ENCODE data around the gene GBA3.

The GBA3 gene

DNA sequence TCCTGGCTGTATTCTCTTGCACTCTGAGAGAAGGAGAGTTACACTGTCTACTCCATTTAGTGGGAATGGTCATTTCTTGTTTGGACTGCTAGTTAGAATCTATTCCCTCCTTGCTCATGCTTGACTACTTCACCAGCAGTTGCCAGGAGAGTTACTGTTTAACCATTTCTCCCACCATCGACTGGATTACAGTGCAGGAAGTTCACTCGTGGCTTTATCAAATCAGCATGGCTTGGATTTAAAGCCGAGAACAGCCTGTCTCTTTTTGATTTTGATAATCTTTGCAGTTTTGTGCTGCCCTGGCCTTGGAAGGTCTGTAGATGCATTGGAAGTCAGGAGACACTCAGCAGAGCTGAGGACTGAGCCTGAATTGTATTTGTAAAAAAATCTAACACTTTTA, 3.2 kb downstream of the GBA3 start:
- in situ Hi-C loops (cut with HindIII; ENCODE audit: low pct_ligation_motif_present, low sequenced_read_pairs), result no loop called here
- no peak for DNase-seq

DNA sequence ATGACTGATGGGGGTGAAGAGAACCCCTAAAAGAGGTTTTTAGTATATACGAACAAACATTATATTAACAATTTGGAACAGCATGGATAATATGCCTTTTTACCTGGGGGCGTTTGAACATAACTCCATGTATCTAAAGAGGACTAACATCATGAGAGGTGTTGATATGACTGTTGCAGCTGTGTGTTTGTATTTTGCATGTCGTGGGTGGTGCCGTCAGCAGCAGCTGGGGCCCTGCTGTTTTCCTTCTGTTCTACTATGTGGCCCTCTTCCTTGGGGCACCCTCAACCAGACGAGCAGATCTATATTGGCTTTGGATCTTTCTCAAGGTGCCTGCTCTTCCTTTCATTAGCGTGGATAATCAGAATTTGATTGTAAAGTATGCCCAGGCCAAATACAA, 11.2 kb downstream of the GBA3 start:
- Histone ChIP-seq H3K27ac (no peak overlapping the region), H3K4me3 (ENCODE audit: low read depth, low read length) (no peak overlapping the region), H3K27me3 (replicated peaks) (no peaks in the 10 kb centered on the region), H3K36me3 (replicated peaks) (no peaks in the 10 kb centered on the region)
- in situ Hi-C loops (cut with HindIII; ENCODE audit: low pct_ligation_motif_present, low sequenced_read_pairs), result no loop called here
- TF ChIP-seq, protein P1, sequence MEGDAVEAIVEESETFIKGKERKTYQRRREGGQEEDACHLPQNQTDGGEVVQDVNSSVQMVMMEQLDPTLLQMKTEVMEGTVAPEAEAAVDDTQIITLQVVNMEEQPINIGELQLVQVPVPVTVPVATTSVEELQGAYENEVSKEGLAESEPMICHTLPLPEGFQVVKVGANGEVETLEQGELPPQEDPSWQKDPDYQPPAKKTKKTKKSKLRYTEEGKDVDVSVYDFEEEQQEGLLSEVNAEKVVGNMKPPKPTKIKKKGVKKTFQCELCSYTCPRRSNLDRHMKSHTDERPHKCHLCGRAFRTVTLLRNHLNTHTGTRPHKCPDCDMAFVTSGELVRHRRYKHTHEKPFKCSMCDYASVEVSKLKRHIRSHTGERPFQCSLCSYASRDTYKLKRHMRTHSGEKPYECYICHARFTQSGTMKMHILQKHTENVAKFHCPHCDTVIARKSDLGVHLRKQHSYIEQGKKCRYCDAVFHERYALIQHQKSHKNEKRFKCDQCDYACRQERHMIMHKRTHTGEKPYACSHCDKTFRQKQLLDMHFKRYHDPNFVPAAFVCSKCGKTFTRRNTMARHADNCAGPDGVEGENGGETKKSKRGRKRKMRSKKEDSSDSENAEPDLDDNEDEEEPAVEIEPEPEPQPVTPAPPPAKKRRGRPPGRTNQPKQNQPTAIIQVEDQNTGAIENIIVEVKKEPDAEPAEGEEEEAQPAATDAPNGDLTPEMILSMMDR (IDR thresholded peaks at IDR 0.05; ENCODE audit: low read depth, low read length, missing control alignments), result no peak
- DNase-seq, result no peak

More for the DNA sequence above, 3.2 kb downstream of the GBA3 start:
- no peak overlapping the region for H3K27ac ChIP-seq
- no peak overlapping the region for H3K4me3 ChIP-seq (ENCODE audit: low read depth, low read length)
- no peaks in the 10 kb centered on the region for H3K27me3 ChIP-seq (replicated peaks)
- TF ChIP-seq, protein P1 (IDR thresholded peaks at IDR 0.05; ENCODE audit: low read depth, low read length, missing control alignments), result no peak
- no peaks in the 10 kb centered on the region for H3K36me3 ChIP-seq (replicated peaks)

DNA sequence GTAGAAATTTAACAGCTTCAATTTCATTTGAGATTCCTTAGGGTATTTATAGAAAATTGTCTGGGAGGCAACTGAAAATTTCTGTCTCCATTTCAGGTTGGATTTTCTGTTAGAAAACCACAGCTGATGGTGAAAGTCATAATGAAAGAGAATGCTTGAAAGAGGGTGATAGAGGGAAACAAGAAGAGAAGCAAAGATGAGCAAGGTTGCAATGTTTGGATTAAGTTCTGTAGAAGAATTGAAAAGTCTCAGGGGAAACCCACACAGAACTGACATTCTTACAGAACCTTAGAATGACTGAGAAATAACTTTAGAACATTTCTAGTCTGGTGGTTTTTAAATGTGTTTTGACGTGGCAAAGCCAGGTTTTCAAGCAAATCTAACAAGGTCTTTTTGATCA, 14.7 kb downstream of the GBA3 start:
- in situ Hi-C loops (cut with HindIII; ENCODE audit: low pct_ligation_motif_present, low sequenced_read_pairs), result no loop called here
- no peaks in the 10 kb centered on the region for H3K36me3 ChIP-seq (replicated peaks)
- no peak for DNase-seq
- H3K4me3 ChIP-seq (ENCODE audit: low read depth, low read length), result no peak overlapping the region
- TF ChIP-seq, protein P1 (IDR thresholded peaks at IDR 0.05; ENCODE audit: low read depth, low read length, missing control alignments), result no peak
- no peaks in the 10 kb centered on the region for H3K27me3 ChIP-seq (replicated peaks)
- no peak overlapping the region for H3K27ac ChIP-seq

DNA sequence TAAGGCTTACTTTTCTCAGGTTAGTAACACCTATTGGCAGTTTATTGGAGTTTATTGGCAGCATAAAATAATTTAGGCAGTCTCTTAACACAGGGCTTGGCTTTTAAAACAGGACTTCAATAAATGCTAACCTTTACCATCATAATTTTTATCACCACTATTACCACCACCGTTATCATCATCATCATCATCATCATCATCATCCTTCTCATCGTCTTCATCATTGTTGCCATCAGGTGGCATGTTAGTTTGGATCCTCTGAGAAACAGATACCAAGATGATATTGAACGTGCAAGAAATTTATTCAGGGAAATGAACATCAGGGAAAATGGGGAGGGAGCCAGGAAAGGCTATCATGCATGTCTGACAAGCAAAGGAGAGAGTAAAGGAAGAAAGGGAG, 16.2 kb downstream of the GBA3 start:
- Histone ChIP-seq H3K27me3 (replicated peaks) (no peaks in the 10 kb centered on the region), H3K4me3 (ENCODE audit: low read depth, low read length) (no peak overlapping the region), H3K27ac (no peak overlapping the region), H3K36me3 (replicated peaks) (no peaks in the 10 kb centered on the region)
- in situ Hi-C loops (cut with HindIII; ENCODE audit: low pct_ligation_motif_present, low sequenced_read_pairs), result no loop called here
- TF ChIP-seq, protein P1 (IDR thresholded peaks at IDR 0.05; ENCODE audit: low read depth, low read length, missing control alignments), result no peak
- DNase-seq, result no peak

DNA sequence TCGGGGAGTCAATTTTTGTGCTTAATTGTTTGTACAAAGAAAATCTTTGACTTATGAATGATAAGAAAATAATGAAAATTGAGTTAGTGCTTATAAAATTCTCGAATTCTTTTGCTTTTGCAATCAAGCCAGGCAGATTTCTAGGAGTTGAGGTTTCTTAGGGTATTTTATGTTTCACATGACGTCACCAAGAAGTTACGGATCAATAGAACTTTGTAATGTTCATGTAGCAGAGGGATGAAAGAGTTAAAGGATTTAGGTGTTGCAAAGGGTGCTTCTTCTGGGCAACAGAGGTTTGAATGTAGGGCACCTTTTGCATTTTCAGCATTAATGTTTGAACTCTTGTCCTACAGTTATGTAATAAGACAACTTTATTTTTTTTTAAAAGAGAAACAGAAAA, 19.4 kb downstream of the GBA3 start:
- TF ChIP-seq, protein P1 (IDR thresholded peaks at IDR 0.05; ENCODE audit: low read depth, low read length, missing control alignments), result no peak
- Histone ChIP-seq H3K4me3 (ENCODE audit: low read depth, low read length) (no peak overlapping the region), H3K27ac (no peak overlapping the region), H3K36me3 (replicated peaks) (no peaks in the 10 kb centered on the region), H3K27me3 (replicated peaks) (no peaks in the 10 kb centered on the region)
- in situ Hi-C loops (cut with HindIII; ENCODE audit: low pct_ligation_motif_present, low sequenced_read_pairs), result no loop called here
- no peak for DNase-seq

DNA sequence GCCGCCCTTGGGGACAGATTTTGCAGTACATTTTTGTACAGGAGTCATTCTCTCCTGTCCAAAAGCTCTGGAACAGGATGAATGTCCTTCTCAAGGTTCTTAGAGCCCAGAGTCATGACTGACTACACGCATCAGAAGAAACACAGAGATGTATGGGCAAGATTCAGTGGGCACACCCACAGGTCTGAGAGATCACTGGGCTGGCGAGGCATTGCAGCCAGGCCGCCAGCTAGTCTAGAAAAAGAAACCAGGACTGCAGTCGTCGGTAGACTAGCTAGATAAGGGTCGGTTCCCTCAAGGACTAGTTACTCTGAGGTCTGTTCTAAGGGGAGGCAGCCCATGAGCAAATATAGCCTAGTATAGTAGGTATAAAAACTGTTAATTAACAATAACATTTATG, 19.8 kb downstream of the GBA3 start:
- Histone ChIP-seq H3K27ac (no peak overlapping the region), H3K27me3 (replicated peaks) (no peaks in the 10 kb centered on the region), H3K36me3 (replicated peaks) (no peaks in the 10 kb centered on the region), H3K4me3 (ENCODE audit: low read depth, low read length) (no peak overlapping the region)
- TF ChIP-seq, protein P1 (IDR thresholded peaks at IDR 0.05; ENCODE audit: low read depth, low read length, missing control alignments), result no peak
- no peak for DNase-seq
- in situ Hi-C loops (cut with HindIII; ENCODE audit: low pct_ligation_motif_present, low sequenced_read_pairs), result no loop called here
